GM23338 (cell line): Measurements from ENCODE around the gene SELENOT. TPM values are rescaled to one million over a fixed set of nuclear protein-coding genes. Genes with fewer than 3 reads are reported as not detected.

Experiments
- CREB1 ChIP-seq: fragments of 250-450 bp; sonication (Bioruptor Pico); IDR thresholded peaks from 2 replicates; pipeline ENCODE4 v1.5.0; 2020; ENCODE audit warnings: low read depth, mild to moderate bottlenecking, moderate library complexity
- CTCF ChIP-seq, 2 experiments: fragments of 200-600 bp in 1 of 2; sonication (generic) in 1 of 2; conservative IDR thresholded peaks; 2 replicates each; pipeline versions ENCODE4 v1.5.1 to v1.6.1; 2016 to 2017; ENCODE audit warnings: antibody characterized with exemption in 2 of 2, low read depth in 2 of 2, mild to moderate bottlenecking in 2 of 2, moderate library complexity in 1 of 2
- EZH2phosphoT487 ChIP-seq: fragments of 200-600 bp; sonication (generic); IDR thresholded peaks from one replicate; pipeline ENCODE4 v1.8.1; 2018; ENCODE audit warnings: antibody characterized with exemption; ENCODE audit not compliant: unreplicated experiment
- JUNB ChIP-seq: IDR thresholded peaks from one replicate; pipeline ENCODE4 v1.6.1; 2016; ENCODE audit warnings: antibody characterized with exemption; ENCODE audit not compliant: unreplicated experiment
- NANOG ChIP-seq: IDR thresholded peaks from 2 replicates; pipeline ENCODE4 v1.6.1; 2016; ENCODE audit warnings: antibody characterized with exemption, borderline replicate concordance
- ZNF462 ChIP-seq: fragments of 250-450 bp; sonication (Bioruptor Pico); IDR thresholded peaks from 2 replicates; pipeline ENCODE4 v1.5.0; 2020; ENCODE audit warnings: mild to moderate bottlenecking, moderate library complexity
- polyA plus RNA-seq: library from polyadenylated mRNA; unstranded; fragments of >200 nt; fragmentation: Nextera tagmentation; extraction: Ambion mirVana; gene quantifications from 2 replicates; pipeline ENCODE4 v1.2.1, GENCODE V29; 2016
- total RNA-seq: library from RNA; depleted of rRNA; stranded (reverse); fragments of >200 nt; shearing (Covaris generic); gene quantifications from 2 replicates; pipeline ENCODE4 v1.2.3, GENCODE V29; 2014
- TF ChIP-seq, protein P1 (sequence below): IDR thresholded peaks from 2 replicates; pipeline ENCODE4 v1.6.1; 2016; ENCODE audit warnings: antibody characterized with exemption

The SELENOT gene
- total and polyA plus RNA-seq, 2 experiments from 2014 or later, result 56.1 to 61.3 TPM

DNA sequence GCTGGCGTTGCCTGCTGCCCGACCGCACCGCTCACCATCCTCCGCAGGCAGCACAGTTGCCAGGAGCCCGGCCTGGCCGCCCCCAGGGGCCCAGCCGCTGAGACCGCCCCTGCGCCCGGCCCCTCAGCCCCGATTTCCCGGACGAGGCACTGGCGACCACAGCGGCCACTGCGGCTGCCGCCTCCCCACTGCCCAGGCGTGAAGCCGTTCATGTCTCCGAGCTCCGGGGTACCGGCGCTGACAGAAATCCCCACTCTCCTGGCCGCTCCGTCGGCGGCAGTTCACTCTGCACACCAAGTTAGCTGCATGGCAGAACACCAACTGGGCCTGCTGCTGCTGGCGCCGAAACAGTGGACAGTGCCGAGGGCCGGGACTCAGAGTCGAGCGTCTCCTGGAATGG is 8.5 kb downstream of the SELENOT start (continued):
- no peak for TF ChIP-seq ZNF462
- TF ChIP-seq NANOG, result no peak
- TF ChIP-seq, protein P1, sequence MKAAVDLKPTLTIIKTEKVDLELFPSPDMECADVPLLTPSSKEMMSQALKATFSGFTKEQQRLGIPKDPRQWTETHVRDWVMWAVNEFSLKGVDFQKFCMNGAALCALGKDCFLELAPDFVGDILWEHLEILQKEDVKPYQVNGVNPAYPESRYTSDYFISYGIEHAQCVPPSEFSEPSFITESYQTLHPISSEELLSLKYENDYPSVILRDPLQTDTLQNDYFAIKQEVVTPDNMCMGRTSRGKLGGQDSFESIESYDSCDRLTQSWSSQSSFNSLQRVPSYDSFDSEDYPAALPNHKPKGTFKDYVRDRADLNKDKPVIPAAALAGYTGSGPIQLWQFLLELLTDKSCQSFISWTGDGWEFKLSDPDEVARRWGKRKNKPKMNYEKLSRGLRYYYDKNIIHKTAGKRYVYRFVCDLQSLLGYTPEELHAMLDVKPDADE, result no peak
- TF ChIP-seq CREB1 (CRISPR knock-in tag), result no peak
- TF ChIP-seq CTCF (conservative IDR thresholded peaks at IDR 0.05; ENCODE audit: low read depth in 2 of 2), result no peak
- no peak for TF ChIP-seq EZH2phosphoT487
- TF ChIP-seq JUNB, result no peak
